ENCODE results near the gene SEMA3G.

Gene SEMA3G

DNA sequence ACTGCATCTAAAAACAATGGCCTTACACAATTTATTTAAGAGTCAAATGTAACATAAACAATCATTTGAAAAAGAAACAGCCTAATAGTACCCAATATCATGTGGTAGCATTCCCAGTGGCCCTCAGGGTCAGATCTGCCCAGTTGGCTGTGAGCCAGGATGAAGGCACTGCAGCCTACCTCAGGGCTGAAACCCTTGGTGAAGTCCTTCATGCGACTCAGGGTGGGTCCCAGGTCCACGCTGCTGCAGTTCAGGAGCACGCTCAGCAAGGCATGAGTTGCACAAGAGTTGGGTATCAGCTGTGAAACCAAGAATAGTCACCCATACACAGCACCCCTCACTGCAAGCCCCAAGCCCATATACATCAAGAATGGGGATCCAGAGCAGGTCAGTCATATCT, 37.1 kb downstream of the SEMA3G start:
- Histone ChIP-seq H3K9me3 (ENCODE audit: control insufficient read depth, low read depth, low read length) (no peaks in the 10 kb centered on the region), H3K9ac (ENCODE audit: low read length) (no peak overlapping the region), H3K4me3 (ENCODE audit: low read length) (no peak overlapping the region), H3K27me3 (ENCODE audit: control insufficient read depth, insufficient read depth, low read length) (peaks cover 7% of the 10 kb centered on the region), H3K36me3 (ENCODE audit: control insufficient read depth, low read depth, low read length) (peaks cover 49% of the 10 kb centered on the region), H3K27ac (ENCODE audit: low read length) (no peak overlapping the region), H3K4me1 (ENCODE audit: control insufficient read depth, low read depth, low read length) (peaks cover 10% of the 10 kb centered on the region)

DNA sequence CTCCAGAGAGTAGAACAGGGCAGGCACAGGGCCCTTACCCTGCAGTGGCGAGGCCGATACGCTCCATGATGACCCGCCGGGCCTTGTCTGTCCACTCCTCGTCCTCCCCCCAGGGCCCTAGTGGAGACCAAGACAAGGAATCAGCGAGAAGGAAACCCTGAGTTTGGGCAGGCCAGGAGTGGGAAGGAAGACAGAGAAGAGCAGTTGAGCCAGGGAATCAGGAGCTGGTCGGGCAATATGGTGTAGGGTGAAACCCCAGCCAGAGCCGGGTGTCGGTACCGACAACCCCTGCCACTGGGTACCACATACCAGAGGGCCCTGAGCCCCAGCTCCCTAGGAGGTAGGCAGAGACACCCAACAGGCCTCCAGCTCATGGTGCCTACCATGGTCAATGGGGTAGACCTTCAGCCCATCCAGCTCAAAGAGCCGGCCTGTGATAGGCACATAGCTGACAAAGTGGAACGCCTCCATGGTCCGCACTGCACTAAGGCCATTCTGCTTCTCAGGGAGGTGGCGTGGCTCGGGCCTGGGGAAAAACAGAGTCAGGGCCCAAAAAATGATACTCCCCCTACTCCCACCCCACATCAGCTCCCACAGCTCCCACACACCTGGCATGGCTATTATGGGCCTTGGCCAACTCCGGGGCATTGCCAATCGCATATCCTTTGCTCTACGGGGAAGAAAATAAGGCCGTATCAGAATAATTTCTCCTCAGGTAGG, 38.0 kb downstream of the SEMA3G start:
- peaks cover 56% of the 10 kb centered on the region for H3K36me3 ChIP-seq (ENCODE audit: control insufficient read depth, low read depth, low read length)
- peaks cover 10% of the 10 kb centered on the region for H3K4me1 ChIP-seq (ENCODE audit: control insufficient read depth, low read depth, low read length)
- H3K27ac ChIP-seq (ENCODE audit: low read length), result no peak overlapping the region
- peaks cover 7% of the 10 kb centered on the region for H3K27me3 ChIP-seq (ENCODE audit: control insufficient read depth, insufficient read depth, low read length)
- no peaks in the 10 kb centered on the region for H3K9me3 ChIP-seq (ENCODE audit: control insufficient read depth, low read depth, low read length)
- H3K9ac ChIP-seq (ENCODE audit: low read length), result no peak overlapping the region
- no peak overlapping the region for H3K4me3 ChIP-seq (ENCODE audit: low read length)

DNA sequence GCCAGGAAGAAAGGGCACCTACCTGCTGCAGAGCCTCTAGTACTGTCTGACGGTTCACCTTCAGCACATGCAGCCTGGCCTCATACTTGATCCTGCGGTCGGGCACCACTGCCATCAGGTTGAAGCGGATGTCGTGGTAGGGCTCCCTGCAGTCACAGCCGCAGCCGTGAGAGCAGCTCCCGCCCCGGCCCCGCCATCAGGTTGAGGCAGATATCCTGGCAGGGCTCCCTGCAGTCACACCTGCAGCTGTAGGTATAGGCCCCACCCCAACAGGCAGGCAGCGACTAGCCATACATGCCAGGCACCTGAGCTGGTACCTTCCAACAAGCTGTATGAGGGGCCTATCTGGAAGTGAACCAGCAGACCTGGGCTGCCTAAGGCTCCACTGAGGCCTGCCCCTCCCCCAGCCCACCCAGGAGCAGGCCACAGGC, 38.7 kb downstream of the SEMA3G start:
- H3K27ac ChIP-seq (ENCODE audit: low read length), result no peak overlapping the region
- H3K36me3 ChIP-seq (ENCODE audit: control insufficient read depth, low read depth, low read length), result peaks cover 63% of the 10 kb centered on the region
- no peak overlapping the region for H3K4me3 ChIP-seq (ENCODE audit: low read length)
- H3K4me1 ChIP-seq (ENCODE audit: control insufficient read depth, low read depth, low read length), result peaks cover 3% of the 10 kb centered on the region
- H3K27me3 ChIP-seq (ENCODE audit: control insufficient read depth, insufficient read depth, low read length), result peaks cover 2% of the 10 kb centered on the region
- no peak overlapping the region for H3K9ac ChIP-seq (ENCODE audit: low read length)
- no peaks in the 10 kb centered on the region for H3K9me3 ChIP-seq (ENCODE audit: control insufficient read depth, low read depth, low read length)

DNA sequence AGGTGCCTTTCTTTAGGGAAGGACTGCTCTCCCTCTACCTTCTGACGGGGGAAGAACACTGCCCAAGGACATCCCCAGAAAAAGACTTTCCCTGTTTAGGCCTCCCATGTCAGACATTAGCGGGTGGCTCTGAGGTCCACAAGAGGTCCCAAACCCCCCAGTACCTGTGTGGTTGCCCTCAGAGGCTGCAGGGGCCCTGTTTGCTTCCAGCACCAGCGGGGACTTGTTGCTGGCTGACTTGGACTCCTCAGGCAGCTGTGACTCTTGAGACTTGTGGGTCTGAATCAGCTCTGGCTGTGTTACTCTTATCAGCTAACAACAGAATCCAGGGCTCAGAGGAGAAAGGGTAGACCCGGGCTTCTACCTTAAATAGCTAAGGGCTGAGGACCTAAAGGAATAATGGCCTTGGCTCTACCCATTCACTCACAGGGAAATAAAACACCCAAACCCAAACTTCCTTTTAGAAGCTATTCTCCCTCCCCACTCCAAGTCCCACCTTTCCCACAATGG, 39.2 kb downstream of the SEMA3G start:
- Histone ChIP-seq H3K9ac (ENCODE audit: low read length) (no peak overlapping the region), H3K27ac (ENCODE audit: low read length) (no peak overlapping the region)

DNA sequence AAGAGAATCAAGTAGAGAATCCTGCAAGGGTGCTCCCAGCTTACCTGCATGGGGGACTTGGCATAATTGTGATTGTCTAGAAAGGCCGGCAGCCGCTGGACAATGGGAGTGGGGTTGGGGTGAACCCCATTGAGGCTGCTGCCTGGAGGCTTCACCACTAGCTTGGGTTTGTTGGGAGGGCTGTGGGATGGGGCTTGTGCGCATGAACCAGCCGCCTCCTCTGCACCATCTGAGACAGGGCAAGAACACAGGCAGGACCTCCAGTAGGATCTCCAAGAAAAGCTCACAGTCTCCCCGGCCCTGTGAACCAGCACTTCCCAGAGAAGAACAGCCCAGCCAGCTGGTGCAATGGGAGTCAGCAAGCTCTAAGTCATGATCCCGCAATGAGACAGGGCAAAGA, 39.8 kb downstream of the SEMA3G start:
- H3K4me3 ChIP-seq (ENCODE audit: low read length), result no peak overlapping the region
- no peaks in the 10 kb centered on the region for H3K27me3 ChIP-seq (ENCODE audit: control insufficient read depth, insufficient read depth, low read length)
- no peak overlapping the region for H3K9ac ChIP-seq (ENCODE audit: low read length)
- H3K27ac ChIP-seq (ENCODE audit: low read length), result no peak overlapping the region
- no peaks in the 10 kb centered on the region for H3K9me3 ChIP-seq (ENCODE audit: control insufficient read depth, low read depth, low read length)
- no peaks in the 10 kb centered on the region for H3K4me1 ChIP-seq (ENCODE audit: control insufficient read depth, low read depth, low read length)
- peaks cover 68% of the 10 kb centered on the region for H3K36me3 ChIP-seq (ENCODE audit: control insufficient read depth, low read depth, low read length)

More for the DNA sequence above, 39.2 kb downstream of the SEMA3G start:
- Histone ChIP-seq H3K4me3 (ENCODE audit: low read length) (no peak overlapping the region), H3K4me1 (ENCODE audit: control insufficient read depth, low read depth, low read length) (no peaks in the 10 kb centered on the region), H3K9me3 (ENCODE audit: control insufficient read depth, low read depth, low read length) (no peaks in the 10 kb centered on the region), H3K27me3 (ENCODE audit: control insufficient read depth, insufficient read depth, low read length) (no peaks in the 10 kb centered on the region), H3K36me3 (ENCODE audit: control insufficient read depth, low read depth, low read length) (peaks cover 68% of the 10 kb centered on the region)

DNA sequence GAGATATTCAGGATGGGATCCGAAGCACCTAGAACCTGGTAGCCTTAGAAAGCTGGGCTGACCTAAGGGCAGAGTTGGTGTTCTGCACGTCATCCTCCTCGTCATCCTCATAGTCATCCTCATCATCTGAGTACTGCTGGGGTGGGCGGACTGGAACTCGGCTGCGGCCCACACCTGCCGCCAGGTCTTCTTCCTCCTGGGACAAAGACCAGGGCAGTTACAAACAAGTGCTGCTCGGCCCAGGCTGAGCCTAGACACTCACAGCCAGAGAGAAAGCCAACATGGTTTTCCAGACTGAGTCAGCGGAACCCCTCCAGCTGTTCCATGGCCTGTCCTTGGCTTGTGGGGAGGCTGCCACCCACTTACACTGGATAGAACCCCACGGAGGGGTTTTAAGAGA, 40.5 kb downstream of the SEMA3G start:
- H3K36me3 ChIP-seq (ENCODE audit: control insufficient read depth, low read depth, low read length), result peaks cover 68% of the 10 kb centered on the region
- no peaks in the 10 kb centered on the region for H3K4me1 ChIP-seq (ENCODE audit: control insufficient read depth, low read depth, low read length)
- H3K27me3 ChIP-seq (ENCODE audit: control insufficient read depth, insufficient read depth, low read length), result no peaks in the 10 kb centered on the region
- H3K9me3 ChIP-seq (ENCODE audit: control insufficient read depth, low read depth, low read length), result no peaks in the 10 kb centered on the region
- H3K9ac ChIP-seq (ENCODE audit: low read length), result no peak overlapping the region
- no peak overlapping the region for H3K4me3 ChIP-seq (ENCODE audit: low read length)
- no peak overlapping the region for H3K27ac ChIP-seq (ENCODE audit: low read length)

DNA sequence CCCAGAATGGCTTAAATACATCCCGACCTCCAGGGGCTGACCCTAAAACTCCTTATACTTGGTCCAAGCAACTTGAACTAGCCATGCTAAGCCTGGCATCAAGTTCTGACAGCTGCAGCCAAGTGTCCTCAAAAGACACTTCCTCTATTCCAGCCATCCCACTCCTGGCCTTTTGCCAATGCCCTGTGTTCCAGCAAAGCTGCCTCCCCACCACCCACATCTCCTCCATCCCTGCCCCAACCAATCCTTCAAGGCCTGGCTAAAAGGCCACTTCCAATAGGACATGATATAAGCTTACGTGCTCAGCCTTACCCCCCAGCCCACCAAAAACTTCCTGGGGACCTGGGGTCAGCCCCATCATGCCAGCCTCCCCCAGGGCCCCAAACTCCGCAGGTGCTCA, 40.9 kb downstream of the SEMA3G start:
- Histone ChIP-seq H3K36me3 (ENCODE audit: control insufficient read depth, low read depth, low read length) (peaks cover 68% of the 10 kb centered on the region), H3K9me3 (ENCODE audit: control insufficient read depth, low read depth, low read length) (no peaks in the 10 kb centered on the region), H3K27ac (ENCODE audit: low read length) (no peak overlapping the region), H3K4me3 (ENCODE audit: low read length) (no peak overlapping the region), H3K9ac (ENCODE audit: low read length) (no peak overlapping the region), H3K4me1 (ENCODE audit: control insufficient read depth, low read depth, low read length) (no peaks in the 10 kb centered on the region), H3K27me3 (ENCODE audit: control insufficient read depth, insufficient read depth, low read length) (no peaks in the 10 kb centered on the region)

DNA sequence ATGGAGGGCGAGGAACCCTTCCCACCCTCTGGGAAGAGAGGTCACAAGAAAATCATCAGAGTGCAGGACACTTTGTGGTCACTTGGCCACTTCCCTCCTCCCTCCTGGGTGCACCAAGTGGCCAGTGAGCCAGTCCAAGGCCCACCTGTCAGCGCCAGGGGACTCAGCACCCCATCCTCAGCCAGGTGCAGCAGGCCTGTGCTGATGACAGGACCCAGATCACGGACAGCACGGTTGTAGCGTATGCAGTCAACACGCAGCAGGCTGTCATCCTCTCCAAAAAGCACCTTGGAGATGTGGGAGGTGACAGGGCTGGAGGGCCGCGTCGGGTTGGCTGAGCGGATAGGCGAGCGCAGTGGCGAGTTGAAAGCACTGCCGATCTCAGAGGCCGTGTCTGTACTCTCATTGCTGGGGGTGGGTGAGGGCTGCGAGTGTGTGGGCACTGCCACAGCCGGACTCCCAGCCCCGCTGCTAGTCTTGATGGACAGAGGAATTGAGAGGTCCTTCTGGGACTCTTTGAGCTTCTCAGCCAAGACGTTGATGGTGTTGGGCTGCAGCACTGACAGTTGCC, 41.5 kb downstream of the SEMA3G start:
- Histone ChIP-seq H3K9ac (ENCODE audit: low read length) (no peak overlapping the region), H3K36me3 (ENCODE audit: control insufficient read depth, low read depth, low read length) (peaks cover 68% of the 10 kb centered on the region), H3K4me1 (ENCODE audit: control insufficient read depth, low read depth, low read length) (no peaks in the 10 kb centered on the region), H3K9me3 (ENCODE audit: control insufficient read depth, low read depth, low read length) (no peaks in the 10 kb centered on the region), H3K4me3 (ENCODE audit: low read length) (no peak overlapping the region), H3K27me3 (ENCODE audit: control insufficient read depth, insufficient read depth, low read length) (no peaks in the 10 kb centered on the region), H3K27ac (ENCODE audit: low read length) (no peak overlapping the region)

DNA sequence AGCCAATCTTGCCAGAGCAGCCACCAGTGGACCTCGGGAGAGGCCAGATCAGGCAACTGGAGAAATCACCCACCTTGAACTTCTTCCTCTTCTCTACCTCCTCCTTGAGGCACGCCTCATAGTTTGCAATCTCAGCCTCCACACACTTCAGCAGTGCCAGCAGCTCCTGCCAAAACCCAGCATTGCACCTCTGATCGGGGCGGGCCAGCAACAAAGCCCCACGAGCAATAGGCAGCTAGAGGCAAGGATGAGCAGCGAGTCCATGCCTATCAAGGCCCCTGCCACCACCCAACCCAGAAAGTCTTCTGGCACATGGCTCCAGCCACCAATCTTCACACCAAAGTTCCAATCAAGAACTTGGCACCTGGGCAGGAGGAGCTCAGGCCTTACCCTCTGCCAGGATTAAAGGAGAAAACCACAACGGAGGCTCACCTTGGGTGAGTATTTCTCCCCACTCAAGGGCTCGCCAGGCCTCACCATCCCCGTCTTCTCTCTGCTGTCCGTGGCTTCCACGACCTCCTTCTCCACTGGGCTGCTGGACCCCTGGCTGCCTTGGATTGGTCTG, 42.1 kb downstream of the SEMA3G start:
- Histone ChIP-seq H3K36me3 (ENCODE audit: control insufficient read depth, low read depth, low read length) (peaks cover 63% of the 10 kb centered on the region), H3K27me3 (ENCODE audit: control insufficient read depth, insufficient read depth, low read length) (no peaks in the 10 kb centered on the region)

DNA sequence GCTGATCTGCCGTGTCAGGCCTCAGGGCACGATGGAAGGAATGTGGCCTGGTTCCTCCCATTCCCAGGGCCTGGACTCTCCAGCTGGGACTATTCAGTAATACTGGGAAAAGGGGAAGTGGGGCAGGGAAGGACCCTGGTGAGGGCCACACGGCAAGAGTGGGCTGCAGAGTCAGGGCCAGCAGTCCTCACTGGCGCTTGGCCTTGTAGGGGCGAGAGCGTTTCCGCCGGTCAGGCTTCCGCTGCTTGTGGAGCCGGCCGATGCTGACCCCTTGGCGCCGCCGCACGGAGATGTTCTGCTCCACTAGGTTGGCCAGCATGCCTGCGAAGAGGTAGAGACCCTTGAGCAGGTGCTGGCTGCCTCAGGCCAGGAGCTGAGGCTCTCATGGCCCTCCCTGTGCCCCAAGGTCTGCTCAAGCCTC, 42.8 kb downstream of the SEMA3G start:
- H3K27me3 ChIP-seq (ENCODE audit: control insufficient read depth, insufficient read depth, low read length), result no peaks in the 10 kb centered on the region
- H3K4me3 ChIP-seq (ENCODE audit: low read length), result no peak overlapping the region
- no peak overlapping the region for H3K27ac ChIP-seq (ENCODE audit: low read length)
- H3K36me3 ChIP-seq (ENCODE audit: control insufficient read depth, low read depth, low read length), result peaks cover 56% of the 10 kb centered on the region
- no peak overlapping the region for H3K9ac ChIP-seq (ENCODE audit: low read length)
- no peaks in the 10 kb centered on the region for H3K4me1 ChIP-seq (ENCODE audit: control insufficient read depth, low read depth, low read length)
- H3K9me3 ChIP-seq (ENCODE audit: control insufficient read depth, low read depth, low read length), result no peaks in the 10 kb centered on the region

More for the DNA sequence above, 42.1 kb downstream of the SEMA3G start:
- Histone ChIP-seq H3K4me1 (ENCODE audit: control insufficient read depth, low read depth, low read length) (no peaks in the 10 kb centered on the region), H3K9ac (ENCODE audit: low read length) (no peak overlapping the region), H3K27ac (ENCODE audit: low read length) (no peak overlapping the region), H3K4me3 (ENCODE audit: low read length) (no peak overlapping the region), H3K9me3 (ENCODE audit: control insufficient read depth, low read depth, low read length) (no peaks in the 10 kb centered on the region)

DNA sequence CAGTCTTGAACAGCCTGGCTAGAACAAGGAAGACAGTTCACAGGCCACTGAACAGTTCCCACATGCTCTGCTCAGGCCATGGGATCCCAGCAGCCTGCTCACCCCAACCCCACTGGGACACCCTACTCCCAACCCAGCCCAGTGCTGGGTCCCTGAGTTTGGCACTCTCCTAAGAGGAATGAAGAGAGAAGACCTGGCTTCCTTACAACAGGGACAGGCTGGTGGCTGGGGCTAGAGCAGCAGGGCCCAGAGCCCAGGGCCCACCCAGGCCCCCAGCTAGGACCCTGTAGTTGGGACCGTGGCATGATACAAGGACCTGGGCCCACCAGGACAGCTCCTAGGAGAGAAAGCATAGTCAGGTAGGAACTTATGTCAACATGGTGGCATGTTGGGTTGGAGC, 43.4 kb downstream of the SEMA3G start:
- H3K4me3 ChIP-seq (ENCODE audit: low read length), result no peak overlapping the region
- H3K27ac ChIP-seq (ENCODE audit: low read length), result no peak overlapping the region
- no peak overlapping the region for H3K9ac ChIP-seq (ENCODE audit: low read length)
- no peaks in the 10 kb centered on the region for H3K27me3 ChIP-seq (ENCODE audit: control insufficient read depth, insufficient read depth, low read length)
- H3K4me1 ChIP-seq (ENCODE audit: control insufficient read depth, low read depth, low read length), result no peaks in the 10 kb centered on the region
- H3K36me3 ChIP-seq (ENCODE audit: control insufficient read depth, low read depth, low read length), result peaks cover 51% of the 10 kb centered on the region
- no peaks in the 10 kb centered on the region for H3K9me3 ChIP-seq (ENCODE audit: control insufficient read depth, low read depth, low read length)

All from iPS-18a (cell line).